Astrocyte (in vitro differentiated cells and primary cell): Measurements from ENCODE around the gene PEPD. TPM values are rescaled to one million over a fixed set of nuclear protein-coding genes. Genes with fewer than 3 reads are reported as not detected.

Source experiments
- DNase-seq: peaks from one replicate; pipeline ENCODE4 v3.0.0-alpha.2; 2010; ENCODE audit warnings: low read depth
- FAIRE-seq: peaks from 2 replicates; lab custom pipeline; 2011; peaks lifted over from hg19 to GRCh38; lab: Jason Lieb, UNC
- H2AFZ ChIP-seq: 2 replicates; pipeline ENCODE4 v1.6.0; 2012; ENCODE audit warnings: low read depth, low read length, inconsistent platforms
- H3K27ac ChIP-seq: 2 replicates; pipeline ENCODE4 v1.5.1; 2011; ENCODE audit warnings: low read depth, low read length, inconsistent platforms
- H3K27me3 ChIP-seq: 2 replicates; pipeline ENCODE4 v1.6.0; 2011; ENCODE audit warnings: low read length, inconsistent platforms; ENCODE audit not compliant: insufficient read depth
- H3K36me3 ChIP-seq: 2 replicates; pipeline ENCODE4 v1.5.1; 2011; ENCODE audit warnings: low read length, inconsistent platforms; ENCODE audit not compliant: insufficient read depth
- H3K4me1 ChIP-seq: 2 replicates; pipeline ENCODE4 v1.5.1; 2011; ENCODE audit warnings: low read length, inconsistent platforms; ENCODE audit not compliant: insufficient read depth
- H3K4me2 ChIP-seq: 2 replicates; pipeline ENCODE4 v1.6.0; 2012; ENCODE audit warnings: low read length, inconsistent platforms
- H3K4me3 ChIP-seq: 2 replicates; pipeline ENCODE4 v1.5.1; 2011; ENCODE audit warnings: low read depth, mild to moderate bottlenecking, low read length, inconsistent platforms; ENCODE audit not compliant: insufficient read depth
- H3K79me2 ChIP-seq: 2 replicates; pipeline ENCODE4 v1.6.0; 2012; ENCODE audit warnings: mild to moderate bottlenecking, low read length, inconsistent platforms; ENCODE audit not compliant: insufficient read depth
- H3K9ac ChIP-seq: 2 replicates; pipeline ENCODE4 v1.6.0; 2012; ENCODE audit warnings: mild to moderate bottlenecking, low read length, inconsistent platforms
- H3K9me3 ChIP-seq: 2 replicates; pipeline ENCODE4 v1.5.1; 2012; ENCODE audit warnings: low read depth, mild to moderate bottlenecking, low read length, inconsistent platforms; ENCODE audit not compliant: insufficient read depth
- H4K20me1 ChIP-seq: 2 replicates; pipeline ENCODE4 v1.6.0; 2012; ENCODE audit warnings: low read length, inconsistent platforms; ENCODE audit not compliant: insufficient read depth
- H3K27ac Mint-ChIP-seq: one replicate; pipeline ENCODE4 v1.8.0; 2021; ENCODE audit warnings: mild to moderate bottlenecking, mixed read lengths; ENCODE audit not compliant: unreplicated experiment
- H3K27me3 Mint-ChIP-seq: one replicate; pipeline ENCODE4 v1.8.0; 2021; ENCODE audit warnings: low read depth, mixed read lengths; ENCODE audit not compliant: unreplicated experiment
- H3K36me3 Mint-ChIP-seq: one replicate; pipeline ENCODE4 v1.8.0; 2021; ENCODE audit warnings: low read depth, mixed read lengths; ENCODE audit not compliant: unreplicated experiment
- H3K4me1 Mint-ChIP-seq: one replicate; pipeline ENCODE4 v1.8.0; 2021; ENCODE audit warnings: low read depth, mixed read lengths; ENCODE audit not compliant: unreplicated experiment
- H3K4me3 Mint-ChIP-seq: one replicate; pipeline ENCODE4 v1.8.0; 2021; ENCODE audit warnings: mild to moderate bottlenecking, moderate library complexity, mixed read lengths; ENCODE audit not compliant: unreplicated experiment
- H3K9me3 Mint-ChIP-seq: one replicate; pipeline ENCODE4 v1.8.0; 2021; ENCODE audit warnings: mild to moderate bottlenecking, mixed read lengths; ENCODE audit not compliant: unreplicated experiment
- EZH2 ChIP-seq: IDR thresholded peaks from 2 replicates; pipeline ENCODE4 v1.6.1; 2012; ENCODE audit warnings: mild to moderate bottlenecking, low read length, inconsistent platforms; ENCODE audit not compliant: insufficient read depth
- total RNA-seq: library from RNA; stranded (reverse); gene quantifications from 2 replicates; pipeline ENCODE4 v1.2.1, GENCODE V29; 2021
- TF ChIP-seq, protein P1 (sequence below): IDR thresholded peaks from 2 replicates; pipeline ENCODE4 v1.5.1; 2011; ENCODE audit warnings: low read depth, mild to moderate bottlenecking, inconsistent platforms, low read length, moderate library complexity; ENCODE audit not compliant: insufficient read depth

PEPD gene
- total RNA-seq, 1 donor from 2014 or later = 37.9 TPM

DNA sequence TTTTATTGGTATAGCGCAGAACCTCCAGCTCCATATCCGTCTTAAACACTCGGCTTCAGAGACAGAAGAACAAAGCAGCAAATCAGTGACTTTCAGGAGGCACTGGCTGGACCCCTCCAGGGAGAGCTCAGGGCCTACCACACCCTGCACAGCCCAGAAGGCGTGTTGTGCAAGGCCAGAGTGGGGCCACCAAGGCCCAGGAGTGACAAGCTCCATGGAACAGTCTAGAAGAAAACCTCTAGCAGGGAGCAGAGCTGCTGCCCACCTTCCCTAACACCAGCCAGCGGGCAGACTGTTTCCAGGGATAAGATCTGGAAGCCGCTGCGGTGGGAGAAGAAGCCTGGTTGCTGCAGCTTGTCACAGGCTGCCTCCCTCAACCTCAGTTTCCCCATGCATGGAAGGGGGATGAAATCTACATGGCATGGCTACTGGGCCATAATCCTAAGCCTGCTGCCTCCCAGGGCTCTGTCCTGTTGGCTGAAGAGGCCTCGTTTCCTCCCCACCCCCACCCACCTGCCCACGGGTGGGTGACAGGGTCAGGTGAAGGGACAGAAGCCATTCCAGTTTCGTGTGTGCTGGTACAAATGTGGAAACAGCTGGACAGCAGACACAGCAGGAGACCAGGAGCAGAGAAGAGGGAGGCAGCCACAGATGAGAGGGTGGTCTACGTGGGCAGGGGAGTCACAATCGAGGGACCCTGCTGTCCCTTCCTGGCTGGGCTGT, 57.4 kb downstream of the PEPD start:
- Mint-ChIP-seq H3K27me3 (no peaks in the 10 kb centered on the region), H3K4me3 (no peak overlapping the region), H3K9me3 (no peaks in the 10 kb centered on the region), H3K4me1 (peaks cover 11% of the 10 kb centered on the region), H3K27ac (no peak overlapping the region), H3K36me3 (peaks cover 5% of the 10 kb centered on the region)
- H3K9me3 ChIP-seq = no peaks in the 10 kb centered on the region
- no peak overlapping the region for H2AFZ ChIP-seq
- peaks cover 5% of the 10 kb centered on the region for H3K4me1 ChIP-seq
- no peak overlapping the region for H3K4me2 ChIP-seq
- no peak overlapping the region for H3K27ac ChIP-seq
- H3K4me3 ChIP-seq = no peak overlapping the region
- no peaks in the 10 kb centered on the region for H3K79me2 ChIP-seq
- H3K36me3 ChIP-seq = peaks cover 5% of the 10 kb centered on the region
- no peaks in the 10 kb centered on the region for H3K27me3 ChIP-seq
- no peak for TF ChIP-seq EZH2
- TF ChIP-seq, protein P1, sequence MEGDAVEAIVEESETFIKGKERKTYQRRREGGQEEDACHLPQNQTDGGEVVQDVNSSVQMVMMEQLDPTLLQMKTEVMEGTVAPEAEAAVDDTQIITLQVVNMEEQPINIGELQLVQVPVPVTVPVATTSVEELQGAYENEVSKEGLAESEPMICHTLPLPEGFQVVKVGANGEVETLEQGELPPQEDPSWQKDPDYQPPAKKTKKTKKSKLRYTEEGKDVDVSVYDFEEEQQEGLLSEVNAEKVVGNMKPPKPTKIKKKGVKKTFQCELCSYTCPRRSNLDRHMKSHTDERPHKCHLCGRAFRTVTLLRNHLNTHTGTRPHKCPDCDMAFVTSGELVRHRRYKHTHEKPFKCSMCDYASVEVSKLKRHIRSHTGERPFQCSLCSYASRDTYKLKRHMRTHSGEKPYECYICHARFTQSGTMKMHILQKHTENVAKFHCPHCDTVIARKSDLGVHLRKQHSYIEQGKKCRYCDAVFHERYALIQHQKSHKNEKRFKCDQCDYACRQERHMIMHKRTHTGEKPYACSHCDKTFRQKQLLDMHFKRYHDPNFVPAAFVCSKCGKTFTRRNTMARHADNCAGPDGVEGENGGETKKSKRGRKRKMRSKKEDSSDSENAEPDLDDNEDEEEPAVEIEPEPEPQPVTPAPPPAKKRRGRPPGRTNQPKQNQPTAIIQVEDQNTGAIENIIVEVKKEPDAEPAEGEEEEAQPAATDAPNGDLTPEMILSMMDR = no peak
- no peak for FAIRE-seq
- DNase-seq = no peak
- no peak overlapping the region for H3K9ac ChIP-seq
- H4K20me1 ChIP-seq = peaks cover 9% of the 10 kb centered on the region

DNA sequence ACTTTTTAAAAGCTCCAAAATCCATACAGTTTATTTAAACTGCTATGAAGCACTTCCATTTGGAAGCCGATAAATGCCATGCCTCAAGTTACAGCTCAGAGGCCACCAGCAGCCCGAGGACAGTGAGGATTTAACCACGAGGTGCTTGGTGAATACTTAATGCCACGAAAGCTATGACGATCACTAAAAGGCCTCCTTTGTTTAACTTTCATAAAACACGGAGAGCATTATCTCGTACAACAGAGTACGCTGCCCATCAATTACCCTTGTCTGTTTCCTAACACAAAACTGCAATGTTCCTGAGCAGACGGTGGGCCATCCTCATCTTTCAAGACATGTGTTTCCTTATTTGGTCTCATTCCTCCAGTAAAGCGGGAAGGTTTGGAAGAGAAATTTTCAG, 58.4 kb downstream of the PEPD start:
- no peaks in the 10 kb centered on the region for H3K79me2 ChIP-seq
- FAIRE-seq = no peak
- Mint-ChIP-seq H3K27ac (no peak overlapping the region), H3K4me3 (no peak overlapping the region), H3K36me3 (peaks cover 3% of the 10 kb centered on the region), H3K9me3 (no peaks in the 10 kb centered on the region), H3K4me1 (peaks cover 9% of the 10 kb centered on the region), H3K27me3 (no peaks in the 10 kb centered on the region)
- H3K4me2 ChIP-seq = no peak overlapping the region
- DNase-seq = no peak
- H3K27ac ChIP-seq = no peak overlapping the region
- H4K20me1 ChIP-seq = peaks cover 6% of the 10 kb centered on the region
- no peak for TF ChIP-seq EZH2
- no peaks in the 10 kb centered on the region for H3K9me3 ChIP-seq
- H3K4me3 ChIP-seq = no peak overlapping the region
- H3K4me1 ChIP-seq = no peaks in the 10 kb centered on the region
- no peak overlapping the region for H2AFZ ChIP-seq
- peaks cover 5% of the 10 kb centered on the region for H3K36me3 ChIP-seq
- no peak overlapping the region for H3K9ac ChIP-seq
- no peaks in the 10 kb centered on the region for H3K27me3 ChIP-seq

DNA sequence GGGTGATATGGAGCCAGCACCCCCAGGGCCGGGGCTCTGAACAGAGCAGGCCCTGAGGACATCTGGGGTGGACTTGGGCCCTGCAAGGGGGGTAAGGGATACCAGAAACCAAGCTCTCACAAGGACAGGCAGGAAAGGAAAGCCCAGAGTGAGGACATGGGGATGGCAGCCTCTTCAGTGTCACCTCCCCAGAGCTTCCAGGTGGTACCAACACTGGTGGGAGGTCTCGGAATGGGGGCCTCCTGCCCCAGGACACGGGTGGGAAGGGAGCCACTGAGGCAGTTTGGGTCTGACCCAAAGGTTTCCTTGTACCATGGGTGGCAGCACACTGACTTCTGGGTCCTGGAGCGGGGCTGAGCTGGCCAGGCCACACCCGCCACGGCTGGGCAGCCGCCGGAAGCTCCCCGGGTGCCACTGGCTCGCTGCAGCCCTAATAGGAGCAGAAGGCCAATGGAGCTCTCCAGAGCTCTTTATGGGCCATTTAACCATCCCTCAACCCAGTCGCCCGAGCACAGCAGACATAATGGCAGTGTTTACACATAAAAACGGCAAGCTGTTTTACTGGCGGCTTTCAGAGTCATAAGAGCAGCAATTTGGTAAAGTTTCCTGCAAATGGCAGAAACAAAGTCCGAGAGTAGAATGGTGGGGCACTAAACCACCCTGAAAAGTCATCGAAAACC, 59.3 kb downstream of the PEPD start:
- no peak overlapping the region for H3K4me3 ChIP-seq
- no peaks in the 10 kb centered on the region for H3K4me1 ChIP-seq
- Mint-ChIP-seq H3K27me3 (no peaks in the 10 kb centered on the region), H3K4me1 (peaks cover 9% of the 10 kb centered on the region), H3K9me3 (no peaks in the 10 kb centered on the region), H3K27ac (no peak overlapping the region), H3K36me3 (peaks cover 3% of the 10 kb centered on the region), H3K4me3 (no peak overlapping the region)
- H3K9ac ChIP-seq = no peak overlapping the region
- H3K27ac ChIP-seq = no peak overlapping the region
- no peaks in the 10 kb centered on the region for H3K27me3 ChIP-seq
- DNase-seq (no peak), FAIRE-seq (no peak)
- TF ChIP-seq, protein P1 = no peak
- no peak for TF ChIP-seq EZH2
- H2AFZ ChIP-seq = no peak overlapping the region
- H3K4me2 ChIP-seq = no peak overlapping the region
- H3K9me3 ChIP-seq = no peaks in the 10 kb centered on the region
- H4K20me1 ChIP-seq = peaks cover 7% of the 10 kb centered on the region
- no peaks in the 10 kb centered on the region for H3K79me2 ChIP-seq
- peaks cover 5% of the 10 kb centered on the region for H3K36me3 ChIP-seq
